Liver (tissue), 9 donors: ENCODE results near the gene AATK. TPM values are rescaled to one million over a fixed set of nuclear protein-coding genes. Genes with fewer than 3 reads are reported as not detected.

ENCODE experiments used
- DNase-seq: peaks from one replicate; pipeline ENCODE4 v3.0.0-alpha.2; 2017; ENCODE audit warnings: low spot score
- H3K27ac ChIP-seq, 2 donors: one replicate each; pipeline ENCODE4 v1.7.0; 2013; ENCODE audit warnings: inconsistent platforms in 2 of 2, low read length in 2 of 2, control low read depth in 1 of 2, low read depth in 1 of 2, mild to moderate bottlenecking in 1 of 2
- H3K27me3 ChIP-seq, 4 donors: one replicate each; pipeline versions ENCODE4 v1.6.1 to v1.7.0; 2013; ENCODE audit warnings: low read length in 3 of 4, inconsistent platforms in 1 of 4, mild to moderate bottlenecking in 1 of 4, moderate library complexity in 1 of 4; ENCODE audit not compliant: control insufficient read depth in 4 of 4, insufficient read depth in 4 of 4
- H3K36me3 ChIP-seq, 4 donors: one replicate each; pipeline versions ENCODE4 v1.6.1 to v1.7.0; 2013; ENCODE audit warnings: low read length in 3 of 4, mild to moderate bottlenecking in 3 of 4, low read depth in 1 of 4, moderate library complexity in 1 of 4; ENCODE audit not compliant: control insufficient read depth in 4 of 4, insufficient read depth in 3 of 4
- H3K4me1 ChIP-seq, 4 donors: one replicate each; pipeline versions ENCODE4 v1.6.1 to v1.7.0; 2013; ENCODE audit warnings: low read length in 3 of 4, mild to moderate bottlenecking in 3 of 4, moderate library complexity in 1 of 4; ENCODE audit not compliant: control insufficient read depth in 4 of 4, insufficient read depth in 4 of 4
- H3K4me3 ChIP-seq, 3 donors: one replicate each; pipeline versions ENCODE4 v1.6.1 to v1.7.0; 2013; ENCODE audit warnings: low read length in 3 of 3, control low read depth in 1 of 3, low read depth in 1 of 3, mild to moderate bottlenecking in 1 of 3
- H3K9ac ChIP-seq, 2 donors: one replicate each; pipeline ENCODE4 v1.7.0; 2013; ENCODE audit warnings: low read length in 2 of 2, mild to moderate bottlenecking in 2 of 2, moderate library complexity in 2 of 2, control low read depth in 1 of 2, low read depth in 1 of 2
- H3K9me3 ChIP-seq, 4 donors: one replicate each; pipeline versions ENCODE4 v1.6.1 to v1.7.0; 2013; ENCODE audit warnings: low read length in 3 of 4; ENCODE audit not compliant: control insufficient read depth in 4 of 4
- CTCF ChIP-seq: fragments of 150-350 bp; IDR thresholded peaks from 2 replicates; pipeline ENCODE4 v1.5.1; 2017; ENCODE audit warnings: improper control_type of control experiment, low read depth, low read length; ENCODE audit not compliant: missing input control
- EGR1 ChIP-seq, 2 donors: IDR thresholded peaks; 2 replicates each; pipeline ENCODE4 v1.6.1; 2016 to 2018; ENCODE audit warnings: antibody characterized with exemption in 2 of 2, low read depth in 2 of 2
- FOXA2 ChIP-seq: IDR thresholded peaks from 2 replicates; pipeline ENCODE4 v1.6.1; 2016; ENCODE audit warnings: antibody characterized with exemption
- GABPA ChIP-seq, 2 donors: IDR thresholded peaks in 1 of 2; conservative IDR thresholded peaks in 1 of 2; 2 replicates each; pipeline ENCODE4 v1.6.1; 2016; ENCODE audit warnings: antibody characterized with exemption in 2 of 2, mild to moderate bottlenecking in 1 of 2, moderate library complexity in 1 of 2
- HNF4A ChIP-seq, 2 donors: conservative IDR thresholded peaks; 2 replicates each; pipeline ENCODE4 v1.6.1; 2016; ENCODE audit warnings: antibody characterized with exemption in 2 of 2, mild to moderate bottlenecking in 2 of 2
- NR2F2 ChIP-seq: IDR thresholded peaks from 2 replicates; pipeline ENCODE4 v1.6.1; 2016; ENCODE audit warnings: antibody characterized with exemption
- REST ChIP-seq: IDR thresholded peaks from 2 replicates; pipeline ENCODE4 v1.6.1; 2016; ENCODE audit warnings: antibody characterized with exemption, mild to moderate bottlenecking
- YY1 ChIP-seq: IDR thresholded peaks from 2 replicates; pipeline ENCODE4 v1.6.1; 2016; ENCODE audit warnings: antibody characterized with exemption, mild to moderate bottlenecking
- WGBS: extraction: QIAGEN DNeasy Blood & Tissue Kit; methylation state at CpG from one replicate; pipeline ENCODE4 v1.1.7; 2013; 5-methylcytosine and 5-hydroxymethylcytosine counted together
- polyA plus RNA-seq, 2 donors: library from polyadenylated mRNA; stranded (reverse) in 1 of 2; unstranded in 1 of 2; fragments of 200-250 nt in 1 of 2; fragments of >200 nt in 1 of 2; fragmentation: Nextera tagmentation in 1 of 2; extraction: Ambion mirVana in 1 of 2; gene quantifications; one replicate each; pipeline versions ENCODE4 v1.2.1 to v1.2.3, GENCODE V29; 2013 to 2015
- total RNA-seq, 2 donors: library from RNA; depleted of rRNA; stranded (reverse); fragments of >200 nt; gene quantifications; one replicate each; pipeline ENCODE4 v1.2.3, GENCODE V29; 2014
- TF ChIP-seq, protein P1 (sequence below): IDR thresholded peaks from 2 replicates; pipeline ENCODE4 v1.6.1; 2016; ENCODE audit warnings: antibody characterized with exemption
- TF ChIP-seq, protein P2 (sequence below): IDR thresholded peaks from 2 replicates; pipeline ENCODE4 v1.6.1; 2016; ENCODE audit warnings: antibody characterized with exemption
- donor health status: healthy.
- donor health status: healthy.
- donor health status: healthy.
- donor health status: healthy.
- donor health status: healthy.

Gene AATK
- total and polyA plus RNA-seq, 4 donors: 0.24 to 2.3 (median 0.62) TPM

DNA sequence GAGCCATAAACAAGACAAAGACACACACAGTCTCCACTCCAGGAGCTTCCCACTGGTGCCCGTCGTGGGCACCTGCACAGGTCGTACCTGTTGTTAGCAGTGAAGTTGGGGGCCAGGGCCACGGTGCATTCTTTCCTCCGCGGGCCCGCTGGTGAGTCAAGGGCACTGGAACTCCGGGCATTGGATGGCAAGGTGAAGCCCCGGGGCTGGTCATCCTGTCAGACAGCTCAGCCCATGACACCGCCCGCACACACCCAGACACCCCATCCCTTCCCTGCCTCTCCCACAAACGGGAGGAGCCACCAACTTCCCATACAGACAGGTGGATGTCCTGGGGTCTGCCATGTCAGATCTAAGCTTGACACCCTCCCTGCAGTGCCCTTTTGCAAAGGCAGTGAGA, 40.6 kb upstream of the AATK start (continued):
- no peak for TF ChIP-seq CTCF

- no peaks in the 10 kb centered on the region for H3K4me1 ChIP-seq
- TF ChIP-seq FOXA2: no peak
- TF ChIP-seq REST: no peak
- no peak for TF ChIP-seq HNF4A (conservative IDR thresholded peaks at IDR 0.05)
- TF ChIP-seq GABPA (IDR thresholded peaks at IDR 0.05 in 1 of 2, conservative IDR thresholded peaks at IDR 0.05 in 1 of 2): no peak
- no peak for TF ChIP-seq YY1
- no peak for TF ChIP-seq NR2F2
- no peak for TF ChIP-seq CTCF
- TF ChIP-seq, protein P1, sequence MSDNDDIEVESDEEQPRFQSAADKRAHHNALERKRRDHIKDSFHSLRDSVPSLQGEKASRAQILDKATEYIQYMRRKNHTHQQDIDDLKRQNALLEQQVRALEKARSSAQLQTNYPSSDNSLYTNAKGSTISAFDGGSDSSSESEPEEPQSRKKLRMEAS: no peak
- TF ChIP-seq, protein P2, sequence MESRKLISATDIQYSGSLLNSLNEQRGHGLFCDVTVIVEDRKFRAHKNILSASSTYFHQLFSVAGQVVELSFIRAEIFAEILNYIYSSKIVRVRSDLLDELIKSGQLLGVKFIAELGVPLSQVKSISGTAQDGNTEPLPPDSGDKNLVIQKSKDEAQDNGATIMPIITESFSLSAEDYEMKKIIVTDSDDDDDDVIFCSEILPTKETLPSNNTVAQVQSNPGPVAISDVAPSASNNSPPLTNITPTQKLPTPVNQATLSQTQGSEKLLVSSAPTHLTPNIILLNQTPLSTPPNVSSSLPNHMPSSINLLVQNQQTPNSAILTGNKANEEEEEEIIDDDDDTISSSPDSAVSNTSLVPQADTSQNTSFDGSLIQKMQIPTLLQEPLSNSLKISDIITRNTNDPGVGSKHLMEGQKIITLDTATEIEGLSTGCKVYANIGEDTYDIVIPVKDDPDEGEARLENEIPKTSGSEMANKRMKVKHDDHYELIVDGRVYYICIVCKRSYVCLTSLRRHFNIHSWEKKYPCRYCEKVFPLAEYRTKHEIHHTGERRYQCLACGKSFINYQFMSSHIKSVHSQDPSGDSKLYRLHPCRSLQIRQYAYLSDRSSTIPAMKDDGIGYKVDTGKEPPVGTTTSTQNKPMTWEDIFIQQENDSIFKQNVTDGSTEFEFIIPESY: no peak
- no peak for TF ChIP-seq EGR1 (IDR thresholded peaks at IDR 0.05; ENCODE audit: low read depth in 2 of 2)
- H3K9me3 ChIP-seq: no peaks in the 10 kb centered on the region
- no peak overlapping the region for H3K4me3 ChIP-seq
- no peak overlapping the region for H3K27ac ChIP-seq
- no peak for DNase-seq
- no peaks in the 10 kb centered on the region for H3K27me3 ChIP-seq
- 93% methylated on average over 4 of the region's 4 CpGs for WGBS
- no peak overlapping the region for H3K9ac ChIP-seq
- H3K36me3 ChIP-seq: no peaks in the 10 kb centered on the region
These were observed 40.1 kb upstream of the AATK start for GRCh38 chr17:81206166-81206565.
